Mucosa of rectum (tissue), 2 donors: ENCODE results near the gene HNRNPA1.
"Not testable (repeated sequence)": the region's sequence is repeated elsewhere in the genome, so short reads cannot be mapped to it uniquely, and the experiment has no call there.

Experiments used
- H3K27ac ChIP-seq, 2 donors: one replicate each; pipeline ENCODE4 v1.7.0; 2013; ENCODE audit warnings: inconsistent platforms in 2 of 2, low read depth in 2 of 2, low read length in 2 of 2
- H3K27me3 ChIP-seq, 2 donors: one replicate each; pipeline ENCODE4 v1.7.0; 2013; ENCODE audit warnings: low read length in 2 of 2; ENCODE audit not compliant: control insufficient read depth in 2 of 2, insufficient read depth in 2 of 2
- H3K36me3 ChIP-seq, 2 donors: one replicate each; pipeline ENCODE4 v1.7.0; 2013; ENCODE audit warnings: low read length in 2 of 2; ENCODE audit not compliant: control insufficient read depth in 2 of 2, insufficient read depth in 2 of 2
- H3K4me1 ChIP-seq, 2 donors: one replicate each; pipeline ENCODE4 v1.7.0; 2013; ENCODE audit warnings: low read length in 2 of 2, mild to moderate bottlenecking in 1 of 2; ENCODE audit not compliant: control insufficient read depth in 2 of 2, insufficient read depth in 2 of 2
- H3K4me3 ChIP-seq, 2 donors: one replicate each; pipeline ENCODE4 v1.7.0; 2013; ENCODE audit warnings: low read length in 2 of 2
- H3K9ac ChIP-seq, 2 donors: one replicate each; pipeline ENCODE4 v1.7.0; 2013; ENCODE audit warnings: low read length in 2 of 2, low read depth in 1 of 2, mild to moderate bottlenecking in 1 of 2
- H3K9me3 ChIP-seq, 2 donors: one replicate each; pipeline ENCODE4 v1.7.0; 2013; ENCODE audit warnings: low read length in 2 of 2; ENCODE audit not compliant: control insufficient read depth in 2 of 2
- donor health status: healthy.
- donor health status: Normal muscosa, but diverticular disease.

Gene HNRNPA1

GRCh38 chr12:54280468-54281260, at the start of gene HNRNPA1:
Gene HNRNPA1 (plus strand): TSS chr12:54280726. CDS start chr12:54280808, 82 bp downstream.
- Histone ChIP-seq H3K36me3 (peaks cover 27 to 31% of the 10 kb centered on the region in 2 donors), H3K4me3 (peak within 1 kb of the TSS; percentile 73 to 99), H3K4me1 (peaks cover 47 to 50% of the 10 kb centered on the region in 2 donors), H3K27ac (peak within 1 kb of the TSS; percentile 93 to 99), H3K9me3 (no peaks in the 10 kb centered on the region), H3K9ac (peak within 1 kb of the TSS; percentile 84 to 99), H3K27me3 (no peaks in the 10 kb centered on the region)

- H3K9ac ChIP-seq, H3K9me3 ChIP-seq, H3K27ac ChIP-seq, H3K36me3 ChIP-seq, H3K27me3 ChIP-seq, H3K4me1 ChIP-seq, H3K4me3 ChIP-seq: not testable (repeated sequence)
These were observed 49.3 kb upstream of the HNRNPA1 start for GRCh38 chr12:54231269-54231668.

DNA sequence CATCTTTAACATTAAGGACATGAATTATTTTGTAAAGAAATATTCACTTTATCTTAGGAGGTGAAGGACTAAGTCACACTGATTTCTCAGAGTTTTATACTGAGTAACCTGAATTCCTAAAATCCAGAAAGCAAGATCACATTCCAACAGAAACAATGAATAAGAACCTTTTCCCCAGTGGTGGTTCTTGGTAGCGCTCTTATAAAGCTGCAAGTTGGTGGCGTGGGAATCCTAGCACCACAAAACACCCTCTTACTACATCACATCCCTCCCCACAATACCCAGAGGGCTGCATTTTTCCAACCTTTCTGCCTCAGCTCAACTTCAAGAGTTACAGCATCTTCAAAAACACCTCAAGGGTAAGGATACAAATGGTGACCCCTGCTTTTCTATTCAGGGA, 47.7 kb upstream of the HNRNPA1 start:
- Histone ChIP-seq H3K4me1 (no peaks in the 10 kb centered on the region), H3K36me3 (no peaks in the 10 kb centered on the region), H3K9ac (no peak overlapping the region), H3K9me3 (no peaks in the 10 kb centered on the region), H3K27me3 (no peaks in the 10 kb centered on the region), H3K27ac (no peak overlapping the region), H3K4me3 (no peak overlapping the region)

GRCh38 chr12:54238531-54238930, 42.0 kb upstream of the HNRNPA1 start:
- Histone ChIP-seq H3K36me3 (peaks cover 8 to 18% of the 10 kb centered on the region in 2 donors), H3K9ac (no peak overlapping the region), H3K4me1 (no peaks in the 10 kb centered on the region), H3K4me3 (no peak overlapping the region), H3K27me3 (no peaks in the 10 kb centered on the region), H3K9me3 (no peaks in the 10 kb centered on the region), H3K27ac (no peak overlapping the region)

GRCh38 chr12:54239620-54240019, 40.9 kb upstream of the HNRNPA1 start:
- H3K27me3 ChIP-seq, result no peaks in the 10 kb centered on the region
- peaks cover 8 to 19% of the 10 kb centered on the region in 2 donors for H3K36me3 ChIP-seq
- H3K9me3 ChIP-seq, result no peaks in the 10 kb centered on the region
- no peak overlapping the region for H3K4me3 ChIP-seq
- H3K4me1 ChIP-seq, result no peaks in the 10 kb centered on the region
- H3K27ac ChIP-seq, result no peak overlapping the region
- no peak overlapping the region for H3K9ac ChIP-seq

GRCh38 chr12:54240129-54240528, 40.4 kb upstream of the HNRNPA1 start:
- peaks cover 8 to 19% of the 10 kb centered on the region in 2 donors for H3K36me3 ChIP-seq

DNA sequence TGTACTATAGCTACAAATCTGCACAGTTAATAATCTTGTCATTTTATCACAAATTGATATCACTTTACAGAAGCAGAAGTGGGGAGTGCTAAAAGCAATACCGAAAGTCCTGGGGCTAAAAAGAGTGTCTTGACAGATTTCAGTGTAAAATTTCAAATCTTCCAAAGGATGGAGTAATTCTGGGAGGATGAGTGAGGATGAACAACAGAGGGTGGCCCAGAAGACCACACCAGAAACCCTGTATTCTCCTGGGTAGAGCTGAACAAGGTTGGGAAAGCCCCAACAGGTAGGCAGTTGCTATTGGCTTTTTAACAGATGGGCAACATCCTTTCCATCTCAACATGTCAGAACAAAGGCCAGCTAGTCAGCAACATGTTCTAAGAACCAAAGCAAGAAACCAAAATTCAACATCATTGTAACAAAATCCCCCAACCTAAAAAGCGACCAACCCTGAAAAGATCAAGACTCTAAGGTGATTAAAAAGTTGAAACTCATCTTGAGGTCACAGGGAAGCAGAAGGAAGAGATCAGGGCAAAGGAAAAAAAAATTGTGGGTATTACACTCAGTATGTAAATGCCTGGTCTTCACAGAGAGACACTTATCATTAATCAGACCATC, 39.4 kb upstream of the HNRNPA1 start:
- no peaks in the 10 kb centered on the region for H3K27me3 ChIP-seq
- H3K4me1 ChIP-seq, result no peaks in the 10 kb centered on the region
- H3K4me3 ChIP-seq, result no peak overlapping the region
- H3K27ac ChIP-seq, result no peak overlapping the region
- H3K9ac ChIP-seq, result no peak overlapping the region
- H3K36me3 ChIP-seq, result peaks cover 8 to 22% of the 10 kb centered on the region in 2 donors
- H3K9me3 ChIP-seq, result no peaks in the 10 kb centered on the region

More at GRCh38 chr12:54240129-54240528, 40.4 kb upstream of the HNRNPA1 start:
- Histone ChIP-seq H3K9ac (no peak overlapping the region), H3K27me3 (no peaks in the 10 kb centered on the region), H3K27ac (no peak overlapping the region), H3K4me1 (no peaks in the 10 kb centered on the region), H3K9me3 (no peaks in the 10 kb centered on the region), H3K4me3 (no peak overlapping the region)

- no peak overlapping the region for H3K9ac ChIP-seq
- no peak overlapping the region for H3K27ac ChIP-seq
- no peaks in the 10 kb centered on the region for H3K4me1 ChIP-seq
- H3K27me3 ChIP-seq, result no peaks in the 10 kb centered on the region
- H3K9me3 ChIP-seq, result no peaks in the 10 kb centered on the region
- H3K36me3 ChIP-seq, result peaks cover 12 to 24% of the 10 kb centered on the region in 2 donors
- H3K4me3 ChIP-seq, result no peak overlapping the region
These were observed 34.4 kb upstream of the HNRNPA1 start for GRCh38 chr12:54246011-54246641.

DNA sequence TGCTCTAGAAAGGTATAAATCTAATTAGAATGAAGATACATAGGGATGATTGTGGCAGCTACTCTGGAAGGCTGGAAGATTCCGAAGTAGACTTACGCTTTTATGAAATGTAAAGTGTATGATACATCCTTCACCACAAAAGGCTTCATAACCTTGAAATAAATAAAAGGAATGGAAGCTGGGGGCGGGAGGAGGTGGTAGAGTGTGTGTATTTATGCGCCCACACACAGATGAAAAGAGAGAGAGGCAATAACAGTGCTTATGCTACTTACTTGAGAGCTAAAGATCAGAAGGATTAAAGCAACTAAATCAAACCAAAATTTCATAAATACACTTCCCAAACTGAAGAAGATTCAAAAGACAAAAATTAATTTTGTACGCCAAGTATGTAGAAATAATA, 31.0 kb upstream of the HNRNPA1 start:
- H3K36me3 ChIP-seq, result peaks cover 6 to 12% of the 10 kb centered on the region in 2 donors
- H3K4me1 ChIP-seq, result no peaks in the 10 kb centered on the region
- H3K27ac ChIP-seq, result no peak overlapping the region
- H3K27me3 ChIP-seq, result no peaks in the 10 kb centered on the region
- no peak overlapping the region for H3K9ac ChIP-seq
- H3K9me3 ChIP-seq, result no peaks in the 10 kb centered on the region
- no peak overlapping the region for H3K4me3 ChIP-seq

DNA sequence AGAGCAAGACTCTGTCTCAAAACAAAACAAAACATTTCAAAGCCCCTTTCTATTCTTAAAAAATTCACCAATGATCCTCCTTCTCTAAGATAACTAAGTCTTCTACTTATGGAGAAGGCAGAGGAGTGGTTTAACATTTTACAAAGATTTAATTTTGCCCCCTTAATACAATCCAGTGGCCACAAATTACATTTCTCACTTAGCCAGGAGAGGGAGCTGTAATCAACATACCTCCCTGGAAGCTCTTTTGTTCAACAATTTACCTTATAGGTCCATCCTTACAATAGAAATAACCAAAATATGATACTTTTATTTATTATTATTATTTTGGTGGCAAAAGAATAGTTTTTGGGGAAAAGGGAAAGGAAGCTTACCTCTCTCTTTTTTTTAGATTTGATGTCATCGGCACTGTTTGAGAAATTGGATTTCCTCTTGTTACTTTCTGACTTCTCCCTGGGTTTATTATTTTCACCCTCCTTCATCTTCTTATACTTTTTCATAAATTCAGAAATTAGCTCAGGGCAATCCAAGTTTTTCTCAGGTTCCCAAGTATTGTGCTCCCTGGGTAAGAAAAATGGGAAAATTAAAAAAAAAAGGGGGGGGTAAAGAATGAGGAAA, 28.8 kb upstream of the HNRNPA1 start:
- Histone ChIP-seq H3K4me3 (no peak overlapping the region), H3K9me3 (no peaks in the 10 kb centered on the region), H3K27ac (no peak overlapping the region), H3K9ac (no peak overlapping the region), H3K27me3 (no peaks in the 10 kb centered on the region), H3K36me3 (peaks cover 17% of the 10 kb centered on the region in 2 donors), H3K4me1 (no peaks in the 10 kb centered on the region)
